CD4-positive, alpha-beta T cell treated with Interleukin-6 for 4 hours (primary cell): Measurements from ENCODE around the gene UBE3D.
"Not testable (repeated sequence)": the region's sequence is repeated elsewhere in the genome, so short reads cannot be mapped to it uniquely, and the experiment has no call there.

Experiments
- DNase-seq: peaks from one replicate; pipeline ENCODE4 v3.0.0-alpha.2; 2020; ENCODE audit warnings: mixed read lengths

The UBE3D gene

DNA sequence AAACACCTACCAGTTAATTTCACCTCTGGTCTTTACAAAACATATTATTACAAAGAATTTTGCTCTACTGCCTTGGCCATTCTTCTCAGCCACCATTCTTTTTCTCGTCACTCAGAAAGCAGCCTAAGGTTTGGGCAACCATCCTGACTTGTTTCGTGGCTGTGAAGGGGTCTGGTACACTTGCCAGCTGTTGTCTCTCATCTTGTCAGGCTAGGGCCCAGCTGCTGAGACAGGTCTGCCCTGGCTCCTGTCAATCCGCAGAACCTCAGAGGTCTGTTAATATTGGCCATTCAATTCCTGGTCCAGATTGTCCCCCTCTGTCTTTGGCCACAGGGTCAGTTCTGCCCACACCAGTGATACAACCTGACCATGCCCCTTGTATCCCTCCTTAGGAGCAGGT, 197.7 kb downstream of the UBE3D start:
- DNase-seq = no peak

GRCh38 chr6:82866446-82866845, 199.2 kb downstream of the UBE3D start:
- DNase-seq = no peak

DNA sequence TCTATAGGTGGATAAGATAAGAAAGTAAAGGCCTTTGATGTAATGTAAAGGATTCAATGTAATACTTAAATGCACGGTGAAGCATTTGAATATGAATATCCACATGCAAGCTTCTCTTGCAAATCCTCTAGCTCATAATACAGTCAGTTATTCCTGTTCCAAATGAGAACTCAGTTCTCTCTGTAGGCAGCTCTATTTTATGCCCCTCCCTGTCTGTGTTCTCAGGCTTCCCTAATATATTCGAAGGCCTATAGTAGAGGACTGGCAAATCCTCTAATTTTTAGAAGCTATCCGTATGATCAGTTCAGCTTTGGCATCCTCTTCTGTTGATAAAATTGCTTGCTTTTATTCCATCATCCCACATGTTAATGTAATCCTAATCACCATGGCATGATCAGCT, 200.2 kb downstream of the UBE3D start:
- no peak for DNase-seq

- no peak for DNase-seq
These were observed 201.9 kb downstream of the UBE3D start for GRCh38 chr6:82863781-82864180.

DNA sequence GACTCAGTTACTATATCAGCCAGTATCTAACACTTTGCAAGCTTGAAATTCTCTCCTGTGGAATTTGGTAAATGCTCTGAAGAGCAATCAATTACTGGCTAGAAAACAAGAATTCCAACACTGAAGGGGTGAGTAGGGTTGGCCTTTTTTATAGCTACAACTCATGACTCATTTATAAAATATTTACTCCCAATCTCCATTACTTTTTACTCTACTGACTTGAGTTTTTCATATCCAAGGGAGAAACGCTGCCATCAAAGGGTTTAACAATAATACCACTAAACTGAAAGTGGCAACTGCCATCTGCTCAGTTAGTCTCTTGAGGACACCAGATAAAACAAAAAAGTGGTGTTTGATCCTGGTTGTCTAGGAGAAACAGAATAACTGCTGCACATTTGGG, 203.1 kb downstream of the UBE3D start:
- DNase-seq = no peak

DNA sequence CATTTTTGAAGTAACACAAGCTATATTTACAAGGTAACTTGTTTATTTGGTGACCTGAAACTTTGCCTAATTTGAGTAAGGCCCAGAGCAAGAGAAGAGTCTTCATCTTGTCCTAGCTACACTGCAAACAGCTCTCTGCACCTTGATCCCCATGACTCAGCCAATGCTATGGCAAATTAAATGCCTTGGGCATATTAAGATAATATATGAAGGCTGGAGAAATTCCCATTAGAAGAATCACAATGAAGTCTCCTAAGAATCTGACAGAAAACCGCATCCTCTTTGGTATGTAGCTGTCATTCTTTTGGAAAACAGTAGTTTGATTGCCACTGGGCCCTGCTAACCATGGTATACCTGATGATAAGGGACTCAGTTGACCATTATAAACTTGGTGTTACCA, 204.5 kb downstream of the UBE3D start:
- no peak for DNase-seq

- not testable (repeated sequence) for DNase-seq
These were observed 209.6 kb downstream of the UBE3D start for GRCh38 chr6:82856077-82856476.

DNA sequence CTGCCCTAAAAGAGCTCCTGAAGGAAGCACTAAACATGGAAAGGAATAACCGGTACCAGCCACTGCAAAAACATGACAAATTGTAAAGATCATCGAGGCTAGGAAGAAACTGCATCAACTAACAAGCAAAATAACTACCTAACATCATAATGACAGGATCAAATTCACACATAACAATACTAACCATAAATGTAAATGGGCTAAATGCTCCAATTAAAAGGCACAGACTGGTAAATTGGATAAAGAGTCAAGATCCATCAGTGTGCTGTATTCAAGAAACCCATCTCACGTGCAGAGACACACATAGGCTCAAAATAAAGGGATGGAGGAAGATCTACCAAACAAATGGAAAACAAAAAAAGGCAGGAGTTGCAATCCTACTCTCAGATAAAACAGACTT, 212.7 kb downstream of the UBE3D start:
- not testable (repeated sequence) for DNase-seq

GRCh38 chr6:82843291-82843885, 222.3 kb downstream of the UBE3D start:
- no peak for DNase-seq

GRCh38 chr6:82842721-82843120, 222.9 kb downstream of the UBE3D start:
- DNase-seq = no peak
